Stimulated activated naive CD4-positive, alpha-beta T cell (primary cell): ENCODE measurements around the gene PRIM1.
"Not testable (repeated sequence)": the region's sequence is repeated elsewhere in the genome, so short reads cannot be mapped to it uniquely, and the experiment has no call there.

Source experiments
- DNase-seq, 6 experiments: peaks; one replicate each; lab custom pipeline; 2025; lab: John Stamatoyannopoulos, UW

PRIM1 gene

GRCh38 chr12:56751712-56752598, at the start of gene PRIM1:
TSS of gene PRIM1 (minus strand) at chr12:56752323. CDS start at chr12:56752298, 25 bp downstream.
- DNase-seq: peak; percentile 70 to 83 (median 78)

- no peak for DNase-seq
Measured at GRCh38 chr12:56800221-56800620, 48.1 kb upstream of the PRIM1 start.

DNA sequence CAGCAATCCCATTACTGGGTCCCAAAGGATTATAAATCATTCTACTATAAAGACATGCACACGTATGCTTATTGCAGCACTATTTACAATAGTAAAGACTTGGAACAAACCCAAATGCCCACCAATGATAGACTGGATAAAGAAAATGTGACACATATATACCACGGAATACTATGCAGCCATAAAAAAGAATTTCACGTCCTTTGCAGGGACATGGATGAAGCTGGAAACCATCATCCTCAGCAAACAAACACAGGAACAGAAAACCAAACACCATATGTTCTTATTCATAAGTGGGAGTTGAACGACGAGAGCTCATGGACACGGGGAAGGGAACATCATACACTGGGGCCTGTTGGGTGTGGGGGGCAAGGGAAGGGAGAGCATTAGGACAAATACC, 47.2 kb upstream of the PRIM1 start:
- not testable (repeated sequence) for DNase-seq

GRCh38 chr12:56795791-56796190, 43.7 kb upstream of the PRIM1 start:
- DNase-seq: not testable (repeated sequence)

DNA sequence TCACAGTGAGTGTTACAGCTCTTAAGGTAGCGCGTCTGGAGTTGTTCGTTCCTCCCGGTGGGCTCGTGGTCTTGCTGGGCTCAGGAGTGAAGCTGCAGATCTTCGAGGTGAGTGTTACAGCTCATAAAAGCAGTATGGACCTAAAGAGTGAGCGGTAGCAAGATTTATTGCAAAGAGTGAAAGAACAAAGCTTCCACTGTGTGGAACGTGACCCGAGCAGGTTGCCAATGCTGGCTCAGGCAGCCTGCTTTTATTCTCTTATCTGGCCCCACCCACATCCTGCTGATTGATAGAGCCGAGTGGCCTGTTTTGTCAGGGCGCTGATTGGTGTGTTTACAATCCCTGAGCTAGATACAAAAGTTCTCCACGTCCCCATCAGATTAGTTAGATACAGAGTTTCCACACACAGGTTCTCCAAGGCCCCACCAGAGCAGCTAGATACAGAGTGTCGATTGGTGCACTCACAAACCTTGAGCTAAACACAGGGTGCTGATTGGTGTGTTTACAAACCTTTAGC, 43.0 kb upstream of the PRIM1 start:
- DNase-seq: peak in 1 of 6 experiments; percentile 5

DNA sequence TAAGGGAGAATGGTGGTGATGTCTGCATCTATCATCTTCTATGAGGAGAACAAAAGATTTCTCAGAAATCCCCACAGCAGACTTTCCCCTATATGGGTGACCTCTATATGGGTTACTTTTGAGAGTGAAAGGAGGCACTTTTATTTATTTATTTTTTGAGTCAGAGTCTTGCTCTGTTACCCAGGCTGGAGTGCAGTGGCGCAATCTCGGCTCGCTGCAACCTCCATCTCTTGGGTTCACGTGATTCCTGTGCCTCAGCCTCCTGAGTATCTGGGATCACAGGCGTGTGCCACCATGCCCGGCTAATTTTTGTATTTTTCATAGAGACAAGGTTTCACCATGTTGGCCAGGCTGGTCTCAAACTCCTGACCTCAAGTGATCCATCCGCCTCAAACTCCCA, 41.0 kb upstream of the PRIM1 start:
- DNase-seq: not testable (repeated sequence)

DNA sequence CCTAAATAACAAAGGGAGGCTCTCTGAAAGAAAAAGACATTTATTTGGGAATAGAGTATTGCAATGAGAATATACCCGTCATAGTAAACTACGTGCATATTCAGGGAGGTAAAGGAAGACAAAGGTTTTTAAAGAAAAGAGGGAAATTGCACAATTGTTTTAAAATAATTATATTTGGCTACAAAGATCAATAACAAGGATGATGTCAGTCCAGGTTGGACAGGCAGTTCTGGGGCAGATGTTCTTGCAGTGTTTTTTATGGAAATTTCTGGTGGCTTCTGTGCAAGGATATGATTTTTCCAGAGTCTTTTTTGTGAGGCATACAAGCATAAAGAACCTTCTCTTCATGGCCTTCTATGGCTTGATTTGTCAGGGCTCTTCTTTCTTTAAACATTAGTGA, 40.6 kb upstream of the PRIM1 start:
- DNase-seq: no peak

DNA sequence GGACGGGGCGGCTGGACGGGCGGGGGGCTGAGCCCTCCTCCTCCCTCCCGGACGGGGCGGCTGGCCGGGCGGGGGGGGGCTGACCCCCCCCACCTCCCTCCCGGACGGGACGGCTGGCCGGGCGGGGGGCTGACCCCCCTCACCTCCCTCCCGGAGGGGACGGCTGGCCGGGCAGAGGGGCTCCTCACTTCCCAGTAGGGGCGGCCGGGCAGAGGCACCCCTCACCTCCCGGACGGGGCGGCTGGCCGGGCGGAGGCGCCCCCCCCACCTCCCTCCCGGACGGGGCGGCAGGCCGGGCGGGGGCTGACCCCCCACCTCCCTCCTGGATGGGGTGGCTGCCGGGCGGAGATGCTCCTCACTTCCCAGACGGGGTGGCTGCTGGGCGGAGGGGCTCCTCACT, 37.3 kb upstream of the PRIM1 start:
- DNase-seq: not testable (repeated sequence)

DNA sequence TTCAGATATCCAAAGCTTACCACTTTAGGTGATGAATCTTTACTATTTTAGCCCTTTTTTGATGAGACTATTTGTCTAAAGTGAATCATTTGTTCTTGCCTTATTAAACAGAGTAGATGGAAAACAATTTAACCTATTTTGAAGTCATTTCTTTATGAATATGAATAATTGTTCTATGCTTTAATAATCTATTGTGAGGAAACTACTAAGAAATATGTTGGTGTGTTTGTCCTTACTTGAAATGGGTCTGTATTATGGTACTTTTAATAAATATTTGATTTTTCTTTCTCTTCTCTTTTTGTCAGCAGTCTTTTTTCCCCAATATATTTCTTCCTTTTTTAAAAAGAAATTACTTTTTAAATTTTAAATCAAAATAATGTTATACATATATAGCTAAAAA, 35.4 kb upstream of the PRIM1 start:
- DNase-seq: no peak

DNA sequence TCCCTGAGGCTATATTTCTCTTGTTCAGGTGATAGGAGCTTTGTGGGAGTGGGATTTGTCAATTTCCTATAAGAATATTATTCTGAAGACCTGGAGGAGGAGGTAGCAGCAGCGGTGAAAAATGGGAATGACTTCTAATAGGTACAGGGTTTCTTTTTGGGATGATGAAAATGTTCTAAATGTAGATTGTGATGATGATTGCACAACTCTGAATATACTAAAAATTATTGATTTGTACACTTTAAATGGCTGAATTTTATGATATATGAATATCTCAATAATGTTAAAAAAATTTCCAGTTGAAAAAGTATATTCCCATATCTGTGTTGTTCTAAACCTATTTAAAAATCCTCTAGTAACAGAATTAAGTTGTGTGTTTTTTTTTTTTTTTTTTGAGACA, 33.8 kb upstream of the PRIM1 start:
- no peak for DNase-seq

- no peak for DNase-seq
Measured at GRCh38 chr12:56785141-56785865, 33.2 kb upstream of the PRIM1 start.

- no peak for DNase-seq
Measured at GRCh38 chr12:56781726-56782125, 29.6 kb upstream of the PRIM1 start.

- no peak for DNase-seq
Measured at GRCh38 chr12:56778756-56779155, 26.6 kb upstream of the PRIM1 start.

DNA sequence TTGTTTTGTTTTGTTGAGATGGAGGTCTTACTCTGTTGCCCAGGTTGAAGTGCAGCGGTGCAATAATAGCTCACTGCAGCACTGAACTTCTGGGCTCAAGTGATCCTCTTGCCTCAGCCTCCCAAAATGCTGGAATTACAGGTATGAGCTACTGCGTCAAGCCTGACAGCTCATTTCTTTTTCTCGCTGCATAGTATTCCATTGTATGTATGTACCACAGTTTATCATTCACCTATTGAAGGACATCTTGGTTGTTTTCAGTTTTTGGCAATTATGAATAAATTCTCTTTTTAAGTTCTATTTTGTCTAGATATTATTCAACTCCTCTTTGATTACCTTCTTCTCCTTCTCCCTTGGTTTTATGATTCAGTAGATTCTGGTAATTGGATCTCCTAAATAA, 24.5 kb upstream of the PRIM1 start:
- DNase-seq: no peak

DNA sequence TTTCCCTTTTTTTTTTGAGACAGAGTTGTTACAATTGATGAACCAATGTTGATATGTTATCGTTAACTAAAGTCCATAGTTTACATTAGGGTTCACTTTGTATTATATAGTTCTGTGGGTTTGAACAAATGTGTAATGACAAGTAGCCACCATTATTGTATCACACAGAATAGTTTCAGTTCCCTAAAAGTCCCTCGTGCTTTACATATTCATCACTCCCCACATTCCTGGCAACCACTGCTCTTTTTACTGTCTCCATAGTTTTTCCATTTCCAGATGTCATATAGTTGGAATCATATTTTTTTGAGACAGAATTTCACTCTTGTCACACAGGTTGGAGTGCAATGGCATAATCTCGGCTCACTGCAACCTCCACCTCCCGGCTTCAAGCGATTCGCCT, 23.5 kb upstream of the PRIM1 start:
- DNase-seq: no peak

DNA sequence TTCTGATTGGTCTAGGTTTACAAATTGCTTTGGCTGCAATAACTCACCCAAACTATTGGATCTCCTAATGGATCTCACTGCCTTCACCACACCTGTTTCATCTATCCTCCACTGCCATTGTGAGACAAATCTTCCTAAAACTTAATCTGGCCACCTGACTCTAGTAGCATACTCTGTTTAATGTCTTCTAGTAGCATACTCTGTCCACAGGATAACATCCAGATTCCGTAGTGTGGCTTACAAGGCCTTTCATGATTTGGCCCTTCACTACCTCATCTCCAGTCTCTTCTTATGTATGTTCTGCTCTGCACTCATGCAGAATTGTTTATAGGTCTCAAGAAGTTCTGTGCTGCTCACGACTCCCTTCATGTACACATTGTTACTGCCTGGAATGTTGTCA, 21.0 kb upstream of the PRIM1 start:
- DNase-seq: no peak

GRCh38 chr12:56772625-56773024, 20.5 kb upstream of the PRIM1 start:
- DNase-seq: no peak

- DNase-seq: no peak
Measured at GRCh38 chr12:56769868-56770267, 17.7 kb upstream of the PRIM1 start.

DNA sequence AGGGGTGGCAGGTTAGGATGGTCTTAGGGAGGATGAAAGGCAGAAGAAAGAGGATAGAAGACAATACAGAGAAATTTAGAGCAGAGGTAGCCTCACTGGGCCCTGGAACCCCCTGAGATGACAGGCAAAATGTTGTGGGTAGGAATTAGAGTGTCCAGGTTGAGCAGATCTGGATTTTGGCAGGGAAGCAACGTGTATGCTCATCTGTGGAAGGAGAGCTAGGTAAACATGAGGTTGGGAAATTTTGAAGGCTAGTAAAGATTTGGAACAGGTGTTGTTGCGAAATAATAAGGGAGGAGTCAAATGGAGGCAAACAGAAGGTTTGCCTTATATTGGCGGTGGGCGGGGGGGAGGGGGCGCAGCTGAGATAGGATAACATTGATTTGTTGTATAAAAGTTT, 16.3 kb upstream of the PRIM1 start:
- no peak for DNase-seq

- DNase-seq: no peak
Measured at GRCh38 chr12:56766535-56766934, 14.4 kb upstream of the PRIM1 start.

DNA sequence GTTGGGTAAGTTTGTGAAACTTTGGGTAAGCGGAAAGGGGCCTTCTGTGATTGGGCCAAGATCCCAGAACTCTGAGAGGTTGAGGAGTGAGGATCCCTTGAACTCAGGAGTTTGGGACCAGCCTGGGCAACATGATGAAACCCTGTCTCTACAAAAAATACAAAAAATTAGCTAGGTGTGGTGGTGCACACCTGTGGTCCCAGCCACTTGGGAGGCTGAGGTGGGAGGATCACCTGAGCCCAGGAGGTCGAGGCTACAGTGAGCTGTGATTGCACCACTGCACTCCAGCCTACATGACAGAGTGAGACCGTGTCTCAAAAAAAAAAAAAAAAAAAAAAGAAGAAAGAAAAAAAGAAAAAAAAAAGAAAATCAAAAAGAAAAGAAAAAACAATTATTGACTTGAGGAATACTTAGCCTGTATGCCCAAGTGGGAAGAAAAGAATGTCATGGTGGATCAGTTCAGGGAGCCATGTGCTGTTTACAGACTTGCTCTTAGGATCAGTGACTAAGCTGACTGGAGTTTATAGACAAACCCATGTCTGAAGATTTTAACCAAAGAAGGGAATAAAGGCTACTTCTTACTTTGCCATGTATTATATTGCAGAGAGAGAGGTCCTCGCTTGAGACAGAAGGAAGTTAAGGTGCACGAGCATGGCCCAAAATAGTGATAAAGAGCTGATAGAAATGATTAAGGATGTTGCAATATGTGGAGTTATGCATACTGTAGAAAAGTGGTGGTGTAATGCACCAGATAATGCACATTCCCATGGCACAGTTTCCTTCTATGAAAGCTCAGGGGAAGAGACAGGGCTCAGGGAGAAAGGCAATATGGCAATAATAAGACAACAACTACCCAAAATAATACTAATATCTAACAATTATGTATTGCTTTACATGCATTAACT, 11.9 kb upstream of the PRIM1 start:
- DNase-seq: no peak

GRCh38 chr12:56761812-56762211, 9.7 kb upstream of the PRIM1 start:
- DNase-seq: no peak
